GM23248 (cell line): ENCODE data around the gene FRAS1.

Experiments used
- EZH2 ChIP-seq: fragments of 200-600 bp; sonication (generic); IDR thresholded peaks from 2 replicates; pipeline ENCODE4 v1.6.1; 2018; ENCODE audit warnings: antibody characterized with exemption, mild to moderate bottlenecking; ENCODE audit not compliant: insufficient read depth, poor library complexity, severe bottlenecking
- EZH2phosphoT487 ChIP-seq: fragments of 200-600 bp; sonication (generic); IDR thresholded peaks from 2 replicates; pipeline ENCODE4 v1.6.1; 2018; ENCODE audit warnings: antibody characterized with exemption, moderate library complexity, mild to moderate bottlenecking, low read depth; ENCODE audit not compliant: insufficient read depth

DNA sequence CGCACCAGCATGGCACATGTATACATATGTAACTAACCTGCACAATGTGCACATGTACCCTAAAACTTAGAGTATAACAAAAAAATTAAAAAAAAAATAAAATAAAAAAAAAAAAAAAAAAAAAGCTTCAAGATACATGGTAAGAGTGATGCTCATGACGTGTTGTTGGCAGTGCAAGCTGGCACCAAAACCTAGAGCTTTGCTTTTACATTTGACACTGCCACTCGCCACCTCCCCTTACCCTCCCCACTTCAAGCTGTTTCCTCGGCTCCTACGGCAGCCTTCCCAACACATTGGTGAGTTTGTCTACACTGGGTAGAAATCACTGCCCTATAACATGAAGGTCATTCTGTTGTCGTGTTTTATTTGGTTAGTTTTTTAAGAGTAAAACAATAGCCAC, 296.8 kb downstream of the FRAS1 start:
- TF ChIP-seq EZH2phosphoT487 (no peak), EZH2 (no peak)
